NCI-H146 treated with DMSO at 0.1 percent for 48 hours (cell line): ENCODE data around the gene CAMK2A.
"Not testable (repeated sequence)": the region's sequence is repeated elsewhere in the genome, so short reads cannot be mapped to it uniquely, and the experiment has no call there.

Source experiments
- DNase-seq: peaks from one replicate; lab custom pipeline; 2025; ENCODE audit not compliant: unreplicated experiment; lab: John Stamatoyannopoulos, UW

Gene CAMK2A

DNA sequence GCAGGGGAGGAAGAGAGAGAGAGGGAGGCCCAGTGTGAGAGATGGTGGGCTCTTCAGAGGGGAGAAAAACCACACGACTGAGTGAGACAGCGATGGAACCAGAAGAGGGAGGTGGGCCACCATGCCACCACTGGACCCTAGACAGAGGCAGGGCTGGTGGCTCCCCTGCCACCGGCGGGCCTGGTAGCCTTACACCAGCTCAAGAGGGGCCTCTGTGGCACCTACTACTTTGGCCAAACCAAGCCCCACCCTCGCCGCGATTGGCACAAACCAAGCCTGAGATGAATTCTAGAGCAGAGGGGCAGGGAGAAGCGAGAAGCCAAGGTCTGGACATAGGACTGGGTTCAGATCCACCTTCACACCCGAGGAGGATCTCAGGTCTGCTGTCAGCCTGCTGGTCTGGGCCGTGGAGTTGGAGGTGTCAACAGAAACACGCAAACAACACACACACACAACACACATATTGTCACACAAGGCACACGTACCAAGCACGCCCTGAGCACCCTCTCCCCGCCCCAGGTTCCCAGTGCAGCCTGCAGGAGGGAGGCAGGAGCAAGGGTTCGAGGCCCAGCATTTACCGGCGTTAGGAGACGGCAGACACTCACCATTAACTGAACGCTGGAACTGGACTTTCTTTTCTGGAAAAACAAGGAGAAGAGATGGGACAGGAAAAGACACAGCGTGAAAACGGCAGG, 50.3 kb downstream of the CAMK2A start:
- no peak for DNase-seq

DNA sequence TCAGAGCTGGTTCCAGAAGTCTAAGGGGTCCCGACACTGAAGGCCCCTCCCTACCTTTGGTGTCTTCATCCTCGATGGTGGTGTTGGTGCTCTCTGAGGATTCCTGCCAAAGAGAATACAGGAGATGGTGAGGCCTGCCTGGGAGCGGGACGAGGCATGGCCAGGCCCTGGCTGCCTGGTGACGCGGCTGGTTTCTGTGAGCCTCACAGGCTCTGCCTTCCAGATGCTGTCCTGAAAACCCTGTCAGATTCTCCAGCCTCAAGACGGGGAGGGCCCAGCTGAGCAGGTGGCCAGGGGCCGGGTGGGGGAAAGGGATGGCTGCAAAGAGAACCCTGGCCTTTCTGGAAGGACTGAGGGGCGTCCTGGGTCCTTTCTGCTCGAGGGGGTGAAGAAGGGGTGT, 50.9 kb downstream of the CAMK2A start:
- no peak for DNase-seq

DNA sequence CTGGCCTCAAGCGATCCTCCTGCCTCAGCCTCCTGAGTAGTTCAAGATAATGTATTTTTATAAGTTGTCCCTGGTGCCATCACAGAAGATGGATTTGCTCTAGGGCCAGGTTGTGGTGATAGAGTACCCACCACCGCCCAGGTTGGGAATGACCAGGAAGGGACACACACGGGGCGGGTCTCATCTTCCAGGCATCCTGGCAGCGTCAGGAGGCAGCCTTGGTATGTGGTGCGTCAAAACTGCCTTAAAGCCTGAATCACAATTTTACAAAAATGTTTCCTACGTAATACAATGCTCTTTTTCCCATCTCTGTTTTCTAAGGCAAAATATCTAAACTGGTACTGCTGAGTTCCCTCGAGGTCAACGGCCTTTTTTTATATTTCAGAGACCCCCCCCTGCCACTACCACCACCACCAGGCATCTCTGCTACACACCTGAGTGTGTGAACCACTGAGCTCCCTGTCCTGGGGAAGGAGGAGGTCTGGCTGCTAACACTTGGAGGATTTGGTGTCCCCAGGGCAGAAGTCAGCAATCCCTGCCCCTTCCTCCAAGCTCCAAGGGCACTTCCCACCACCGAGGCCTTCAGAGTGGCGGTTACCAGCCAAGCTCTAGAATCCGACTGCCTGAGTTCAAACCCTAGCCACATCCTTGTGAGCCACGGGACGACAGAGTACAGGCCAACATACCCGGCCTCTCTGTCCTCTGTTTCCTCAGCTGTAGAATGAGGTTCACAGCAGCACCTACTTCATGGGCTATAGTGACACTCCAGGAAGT, 52.4 kb downstream of the CAMK2A start:
- no peak for DNase-seq

DNA sequence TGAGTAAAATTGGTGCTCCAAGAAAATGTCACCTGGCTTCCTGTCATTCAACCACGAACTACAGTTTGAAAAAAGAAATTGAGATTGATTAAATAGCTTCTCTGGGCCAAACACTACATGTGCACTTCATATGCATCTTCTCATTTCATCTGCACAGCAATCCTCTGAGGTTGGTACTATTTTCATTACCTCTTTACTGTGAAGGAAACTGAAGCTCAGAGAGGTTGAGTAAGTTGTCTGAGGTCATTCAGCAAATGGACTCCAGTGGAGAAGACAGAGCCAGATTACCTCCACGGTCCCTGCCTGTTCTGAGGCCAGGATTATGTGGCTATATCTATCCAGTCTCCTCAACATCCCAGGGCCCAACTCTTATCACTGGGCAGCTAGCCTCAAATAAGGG, 53.3 kb downstream of the CAMK2A start:
- DNase-seq = no peak

DNA sequence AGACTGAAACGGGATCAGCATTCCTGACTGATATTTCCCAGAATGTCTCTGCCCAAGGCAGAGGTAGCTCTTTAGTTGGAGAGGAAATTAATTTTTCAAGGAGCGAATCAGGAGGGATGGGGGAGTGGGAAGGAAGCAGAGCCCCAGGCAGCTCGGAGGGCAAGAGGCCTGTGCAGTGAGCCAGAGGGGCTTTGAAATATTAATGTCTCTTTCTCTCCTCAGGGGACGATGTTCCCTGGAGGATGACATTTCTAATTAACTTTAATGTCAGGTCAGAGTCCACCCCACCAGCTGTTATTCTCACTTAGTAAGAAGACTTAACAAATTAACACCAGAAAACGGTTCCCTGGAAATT, 54.1 kb downstream of the CAMK2A start:
- DNase-seq = no peak

DNA sequence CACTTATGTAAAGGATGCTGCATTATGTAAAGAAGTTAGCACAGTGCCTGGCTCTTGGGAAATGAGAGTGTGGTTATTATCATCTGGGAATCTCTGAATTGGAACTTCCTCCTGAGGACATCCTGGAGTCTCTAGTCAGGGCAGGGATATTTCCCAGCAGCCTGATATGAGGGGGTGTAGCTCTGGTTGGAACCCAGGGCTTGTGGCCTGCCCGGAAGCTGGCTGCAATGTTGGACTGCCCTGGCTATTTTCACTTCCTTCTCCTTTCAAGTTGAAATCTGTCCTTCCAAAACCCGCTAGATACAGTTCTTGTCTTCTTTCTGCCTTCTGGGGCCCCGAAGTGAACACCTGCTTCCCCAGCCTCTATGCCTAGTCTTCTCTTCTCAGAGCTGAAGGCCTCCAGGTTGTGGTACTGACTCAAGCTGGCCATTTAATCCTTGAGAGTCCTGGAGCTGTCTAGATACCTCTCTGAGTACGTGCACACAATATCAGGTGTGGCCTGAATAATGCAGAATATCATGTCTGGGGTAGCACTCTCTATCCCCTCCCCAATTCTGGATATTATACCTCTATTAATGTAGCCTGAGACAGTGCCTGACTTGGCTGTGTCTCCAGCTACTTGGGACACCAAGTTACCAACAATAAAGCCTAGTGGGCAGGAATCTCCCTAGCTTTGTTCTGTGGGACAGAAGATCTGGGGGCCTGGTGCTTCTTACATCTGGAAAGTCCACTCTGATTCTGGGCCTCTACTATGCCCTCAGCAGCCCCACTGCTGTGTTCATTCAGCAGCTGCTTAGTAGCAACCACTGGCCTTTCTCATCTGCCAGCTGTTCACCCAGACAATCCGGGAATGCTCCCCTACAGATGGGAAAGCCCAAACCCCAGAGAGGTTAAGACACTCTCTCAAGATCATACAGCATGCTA, 54.7 kb downstream of the CAMK2A start:
- no peak for DNase-seq

DNA sequence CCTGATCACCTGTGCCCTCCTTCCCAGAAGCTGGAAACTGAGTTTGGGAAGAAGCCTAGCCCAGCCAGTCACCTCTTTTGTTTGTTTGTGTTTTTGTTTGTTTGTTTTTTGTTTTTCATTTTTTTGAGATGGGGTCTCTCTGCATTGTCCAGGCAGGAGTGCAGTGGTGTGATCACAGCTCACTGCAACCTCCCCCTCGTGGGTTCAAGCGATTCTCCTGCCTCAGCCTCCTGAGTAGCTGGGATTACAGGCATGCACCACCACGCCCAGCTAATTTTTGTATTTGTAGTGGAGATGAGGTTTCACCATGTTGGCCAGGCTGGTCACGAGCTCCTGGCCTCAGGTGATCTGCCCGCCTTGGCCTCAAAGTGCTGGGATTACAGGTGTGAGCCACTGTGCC, 55.9 kb downstream of the CAMK2A start:
- DNase-seq = not testable (repeated sequence)

DNA sequence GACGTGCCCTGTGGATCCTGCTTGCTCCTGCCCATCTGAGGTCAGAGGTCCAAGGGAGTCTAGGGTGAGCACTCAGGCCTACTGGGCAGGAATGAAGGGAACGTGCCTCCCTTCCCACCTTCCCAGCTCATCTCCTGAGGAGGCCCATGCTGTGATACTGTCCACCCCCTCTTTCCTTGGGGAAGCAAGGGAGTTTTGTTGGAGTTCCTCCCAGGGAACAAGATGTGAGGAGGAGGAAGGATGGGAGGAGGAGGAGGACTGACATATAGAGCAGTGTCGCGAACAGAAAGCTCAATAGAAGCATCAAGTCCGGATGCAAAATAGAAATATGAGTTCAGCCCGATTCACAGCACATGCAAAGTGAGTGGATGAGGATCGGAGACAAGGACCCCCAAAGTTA, 58.7 kb downstream of the CAMK2A start:
- no peak for DNase-seq

DNA sequence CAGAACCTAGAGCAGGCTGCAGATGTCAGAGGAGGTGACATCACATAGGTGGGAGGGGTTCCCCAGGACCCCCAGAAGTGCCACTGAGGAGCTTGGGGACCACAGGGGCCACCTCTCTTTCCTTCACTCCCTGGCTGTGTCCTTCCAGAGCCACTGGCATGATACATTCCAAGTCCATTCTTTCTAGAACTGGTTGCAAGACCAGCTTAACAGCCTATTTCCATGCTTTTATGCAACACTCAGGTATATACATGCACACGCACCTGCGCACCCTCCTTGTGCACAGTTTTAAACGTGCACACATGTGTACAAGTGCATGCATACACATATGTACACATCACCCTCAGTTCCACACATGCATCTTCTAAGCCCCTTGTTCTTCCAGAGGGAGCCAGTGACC, 60.0 kb downstream of the CAMK2A start:
- no peak for DNase-seq

DNA sequence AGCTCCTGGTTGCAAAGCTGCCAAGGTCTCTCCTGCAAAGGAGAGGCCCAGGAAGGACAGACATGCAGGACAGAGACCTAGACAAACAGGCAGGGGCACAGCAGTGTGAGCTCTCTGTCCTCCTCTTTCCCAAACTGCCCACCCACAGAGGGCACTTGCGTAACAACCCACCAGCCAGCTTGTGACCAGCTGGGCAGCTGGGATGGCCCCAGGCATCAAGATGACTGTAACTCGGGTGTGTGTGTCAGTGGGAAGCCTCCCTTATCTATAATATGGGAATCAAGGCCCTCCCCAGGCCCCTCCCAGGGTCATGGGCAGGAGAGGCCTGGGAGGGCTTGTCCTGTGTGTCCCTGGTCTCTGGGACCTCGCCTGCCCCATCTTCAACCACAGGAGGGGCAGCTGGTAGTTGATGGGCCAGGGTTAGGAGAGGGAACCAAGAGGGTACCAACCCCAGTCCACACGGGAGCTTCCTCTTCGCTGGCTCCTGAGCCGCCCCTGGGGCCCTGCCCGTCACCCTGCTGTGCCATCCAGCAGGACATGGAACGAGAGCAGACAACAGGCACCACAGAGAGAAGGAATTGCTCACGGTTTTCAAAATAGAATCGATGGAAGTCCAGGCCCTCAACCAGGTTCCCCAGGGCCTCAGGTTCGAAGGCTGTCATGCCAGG, 61.8 kb downstream of the CAMK2A start:
- DNase-seq = peak; percentile 6

DNA sequence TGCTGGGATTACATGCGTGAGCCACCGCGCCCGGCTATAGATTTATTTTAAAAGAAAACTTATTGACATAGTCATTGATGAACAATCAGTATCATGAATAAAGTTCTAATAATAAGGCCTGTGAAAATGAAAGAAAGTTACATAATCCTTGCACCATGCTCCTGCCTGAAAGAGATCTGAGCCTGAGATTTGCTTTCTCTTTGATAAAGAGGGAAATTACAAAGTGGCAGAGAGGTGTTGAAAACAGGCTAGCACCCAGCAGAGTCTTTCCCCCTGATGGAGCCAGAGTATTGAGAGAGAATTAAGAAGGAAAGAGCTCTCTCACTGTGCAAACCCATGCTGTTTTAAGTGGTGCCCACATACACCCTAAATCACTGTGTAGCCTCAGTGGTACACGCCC, 62.5 kb downstream of the CAMK2A start:
- DNase-seq = no peak

DNA sequence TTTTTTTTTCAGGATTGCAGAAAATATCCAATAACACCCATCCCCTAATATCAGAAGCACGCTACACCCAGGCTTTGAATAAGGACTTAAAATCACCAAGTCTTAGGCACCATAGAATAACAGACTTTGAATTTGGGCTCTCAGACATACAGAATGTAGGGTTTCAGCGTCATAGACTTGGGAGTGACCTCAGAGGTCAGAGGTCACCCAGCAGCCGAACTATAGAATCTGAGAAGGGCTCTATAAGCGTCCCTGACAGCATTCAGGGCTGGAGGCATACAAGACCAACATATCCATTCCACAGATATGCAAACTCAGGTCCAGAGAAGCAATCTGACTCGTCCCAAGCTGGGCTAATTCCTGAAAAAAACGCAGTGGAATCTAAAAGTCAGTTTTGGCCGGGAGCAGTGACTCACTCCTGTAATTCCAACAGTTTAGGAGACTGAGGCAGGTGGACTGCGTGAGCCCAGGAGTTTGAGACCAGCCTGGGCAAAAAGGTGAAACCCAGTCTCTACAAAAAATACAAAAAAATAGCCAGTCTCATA, 65.0 kb downstream of the CAMK2A start:
- no peak for DNase-seq

DNA sequence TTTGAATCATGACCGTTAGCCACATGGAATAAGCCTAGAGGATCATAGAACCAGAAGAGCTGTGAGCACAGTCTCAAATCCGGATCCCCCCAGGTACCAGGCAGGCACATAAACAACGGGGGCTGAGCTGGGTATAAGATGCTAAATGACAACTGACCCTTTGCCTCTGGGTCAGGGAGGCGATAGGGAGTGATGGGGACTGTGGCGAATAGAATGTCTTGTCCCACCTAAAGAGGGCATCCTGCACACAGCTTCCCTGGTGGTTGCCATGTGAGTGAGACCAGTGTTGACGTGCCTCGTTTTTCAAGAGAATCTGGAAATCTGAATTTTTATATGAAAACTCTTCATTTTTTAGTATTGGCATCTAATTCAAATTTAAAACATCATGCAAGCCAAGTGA, 66.1 kb downstream of the CAMK2A start:
- DNase-seq = no peak

DNA sequence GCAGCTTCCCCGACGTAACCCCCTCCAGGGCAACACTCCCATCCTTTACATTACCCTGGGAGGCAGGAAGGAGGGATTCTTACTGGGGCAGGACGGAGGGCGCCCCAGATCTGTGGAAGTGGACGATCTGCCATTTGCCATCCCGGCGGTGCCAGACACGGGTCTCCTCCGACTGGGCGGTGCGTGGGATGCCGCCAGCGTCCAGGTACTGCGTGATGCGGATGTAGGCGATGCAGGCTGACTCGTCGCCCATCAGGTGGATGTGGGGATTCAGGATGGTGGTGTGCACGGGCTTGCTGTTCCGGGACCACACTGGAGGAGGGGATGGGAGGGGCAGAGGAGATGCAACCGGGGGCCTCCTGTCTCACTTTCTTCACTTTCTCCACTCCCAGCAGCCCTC, 66.7 kb downstream of the CAMK2A start:
- no peak for DNase-seq

DNA sequence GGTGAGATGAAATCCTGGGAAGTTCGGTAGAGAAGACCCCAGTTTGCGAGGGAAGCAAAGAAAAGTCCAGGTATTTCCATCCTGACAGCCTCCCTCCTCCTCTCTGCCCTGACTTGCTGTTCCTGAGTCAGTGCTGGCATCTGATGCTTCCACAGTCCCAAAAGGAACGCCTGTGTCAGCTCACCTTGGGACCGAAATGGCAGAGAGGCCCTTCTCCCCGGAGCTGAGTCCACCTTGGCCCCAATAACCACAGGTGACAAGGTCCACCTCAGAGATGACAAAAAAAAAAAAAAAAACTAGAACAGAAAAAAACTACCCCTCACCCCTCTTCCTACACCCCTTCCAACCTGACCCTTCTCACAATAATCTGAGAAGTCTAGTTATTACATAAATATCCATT, 68.1 kb downstream of the CAMK2A start:
- no peak for DNase-seq

DNA sequence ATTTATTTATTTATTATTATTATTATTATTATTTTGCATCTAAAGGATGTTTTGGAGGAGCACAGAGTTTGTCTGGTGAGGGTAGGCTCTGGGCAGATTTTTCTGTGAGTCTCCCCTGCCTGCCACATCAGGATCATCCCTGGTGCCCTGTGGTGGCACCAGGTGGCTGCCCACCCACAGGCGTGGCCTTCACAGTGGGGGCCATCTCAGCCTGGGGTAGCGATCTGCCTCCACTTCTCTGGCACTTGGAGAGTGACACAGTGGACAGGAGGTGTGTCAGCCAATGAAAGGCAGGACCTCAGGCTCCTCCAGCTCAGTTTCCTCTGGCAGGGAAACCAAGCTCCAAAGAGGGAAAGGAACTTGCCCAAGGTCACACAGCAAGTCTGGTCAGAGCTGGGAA, 69.7 kb downstream of the CAMK2A start:
- no peak for DNase-seq

DNA sequence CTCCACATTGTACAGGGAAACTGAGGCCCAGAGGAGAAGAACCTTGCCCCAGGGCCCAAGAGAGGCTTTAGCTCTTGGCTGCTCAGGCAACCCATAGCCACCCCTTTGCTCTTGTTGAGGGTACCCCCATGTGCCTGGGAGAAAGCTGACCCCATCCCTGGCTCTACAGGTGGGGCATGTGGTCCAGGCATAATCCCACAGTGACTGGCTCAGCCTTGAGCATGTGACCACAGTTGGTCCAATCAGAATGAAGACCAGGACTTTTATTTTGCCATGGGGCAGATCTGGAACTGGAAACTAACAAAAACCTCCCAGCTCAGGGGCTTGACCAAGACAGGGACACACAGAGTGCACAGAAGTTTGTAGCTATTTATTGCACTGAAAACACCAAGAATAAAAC, 70.4 kb downstream of the CAMK2A start:
- no peak for DNase-seq

DNA sequence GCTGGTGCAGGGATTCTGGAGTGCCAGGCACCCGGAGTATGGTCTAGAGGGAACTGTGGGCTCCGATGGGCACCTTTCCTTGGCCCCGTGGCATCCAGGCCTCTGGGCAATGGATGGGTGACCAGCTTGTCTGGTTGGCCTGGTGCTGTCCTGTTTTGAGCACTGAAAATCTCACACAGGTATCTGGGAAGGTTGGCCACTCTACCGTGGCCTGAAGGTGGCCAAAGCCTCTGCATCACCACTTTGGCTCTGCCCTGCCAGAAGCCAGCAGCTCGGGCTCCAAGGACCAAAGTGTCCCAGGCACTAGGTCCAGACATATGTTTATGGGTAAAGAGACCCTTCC, 70.9 kb downstream of the CAMK2A start:
- DNase-seq = no peak

DNA sequence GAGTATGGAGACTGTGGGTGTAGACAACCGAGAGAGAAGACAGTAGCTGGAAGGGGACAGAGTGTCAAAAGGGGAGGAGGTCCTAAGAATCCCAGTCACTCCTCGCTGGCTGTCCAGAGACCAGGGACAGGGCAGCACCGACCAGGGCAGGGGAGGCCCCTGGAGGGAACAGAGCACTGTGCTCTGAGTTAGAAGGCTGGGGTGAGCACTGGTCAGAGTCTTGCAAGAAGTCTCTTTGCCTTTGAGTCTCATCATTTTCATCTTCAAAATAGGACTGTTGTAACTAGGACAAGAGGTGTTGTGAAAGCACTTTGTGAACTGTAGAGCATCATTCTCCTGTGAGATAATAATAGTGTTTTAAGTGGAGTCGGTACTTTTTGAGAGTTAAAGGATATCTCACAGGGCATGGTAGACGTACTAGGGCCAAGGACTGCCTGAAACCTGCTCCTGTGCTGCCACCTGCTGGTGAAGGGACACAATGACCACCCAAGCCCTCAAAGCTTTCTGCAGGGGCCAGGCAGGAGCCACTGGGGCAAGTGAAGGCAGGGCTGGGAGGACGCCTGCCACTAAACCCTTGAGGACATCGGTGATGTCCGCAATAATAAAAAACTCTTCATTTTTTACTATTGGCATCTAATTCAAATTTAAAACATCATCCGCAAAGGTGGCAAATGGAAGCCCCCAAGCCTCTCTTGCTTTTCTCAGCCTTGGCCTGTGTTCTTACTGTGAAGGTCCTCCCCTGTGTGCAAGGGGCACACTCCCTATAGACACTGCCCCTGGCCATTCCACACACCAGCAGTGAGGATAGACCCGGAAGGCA, 71.5 kb downstream of the CAMK2A start:
- peak; percentile 58 for DNase-seq

DNA sequence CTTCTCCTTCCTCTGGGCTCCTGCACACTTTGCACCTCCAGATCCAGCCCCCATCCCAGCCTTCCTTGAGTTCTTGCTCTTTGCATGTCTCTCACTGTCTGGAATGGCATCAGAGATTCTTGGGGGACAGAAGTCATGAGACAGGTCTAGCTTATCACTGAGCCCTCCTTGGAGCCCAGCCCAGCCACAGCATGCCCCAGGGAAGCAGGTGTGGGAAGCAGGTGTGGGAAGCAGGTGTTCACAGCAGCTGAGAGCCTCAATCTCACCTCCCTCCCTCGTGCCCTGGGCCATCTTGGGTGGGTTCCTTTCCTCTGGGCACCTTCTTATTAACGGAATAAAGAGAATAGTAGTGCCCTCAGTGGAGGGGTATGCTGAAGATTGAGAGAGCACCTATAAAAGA, 72.5 kb downstream of the CAMK2A start:
- DNase-seq = no peak
